Hepatic stellate cell (primary cell): ENCODE data around the gene SLC34A1.
"Not testable (repeated sequence)": the region's sequence is repeated elsewhere in the genome, so short reads cannot be mapped to it uniquely, and the experiment has no call there.

Experiments
- DNase-seq: peaks from one replicate; pipeline ENCODE4 v3.0.0; 2011; ENCODE audit warnings: low spot score

The SLC34A1 gene, protein sequence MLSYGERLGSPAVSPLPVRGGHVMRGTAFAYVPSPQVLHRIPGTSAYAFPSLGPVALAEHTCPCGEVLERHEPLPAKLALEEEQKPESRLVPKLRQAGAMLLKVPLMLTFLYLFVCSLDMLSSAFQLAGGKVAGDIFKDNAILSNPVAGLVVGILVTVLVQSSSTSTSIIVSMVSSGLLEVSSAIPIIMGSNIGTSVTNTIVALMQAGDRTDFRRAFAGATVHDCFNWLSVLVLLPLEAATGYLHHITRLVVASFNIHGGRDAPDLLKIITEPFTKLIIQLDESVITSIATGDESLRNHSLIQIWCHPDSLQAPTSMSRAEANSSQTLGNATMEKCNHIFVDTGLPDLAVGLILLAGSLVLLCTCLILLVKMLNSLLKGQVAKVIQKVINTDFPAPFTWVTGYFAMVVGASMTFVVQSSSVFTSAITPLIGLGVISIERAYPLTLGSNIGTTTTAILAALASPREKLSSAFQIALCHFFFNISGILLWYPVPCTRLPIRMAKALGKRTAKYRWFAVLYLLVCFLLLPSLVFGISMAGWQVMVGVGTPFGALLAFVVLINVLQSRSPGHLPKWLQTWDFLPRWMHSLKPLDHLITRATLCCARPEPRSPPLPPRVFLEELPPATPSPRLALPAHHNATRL

DNA sequence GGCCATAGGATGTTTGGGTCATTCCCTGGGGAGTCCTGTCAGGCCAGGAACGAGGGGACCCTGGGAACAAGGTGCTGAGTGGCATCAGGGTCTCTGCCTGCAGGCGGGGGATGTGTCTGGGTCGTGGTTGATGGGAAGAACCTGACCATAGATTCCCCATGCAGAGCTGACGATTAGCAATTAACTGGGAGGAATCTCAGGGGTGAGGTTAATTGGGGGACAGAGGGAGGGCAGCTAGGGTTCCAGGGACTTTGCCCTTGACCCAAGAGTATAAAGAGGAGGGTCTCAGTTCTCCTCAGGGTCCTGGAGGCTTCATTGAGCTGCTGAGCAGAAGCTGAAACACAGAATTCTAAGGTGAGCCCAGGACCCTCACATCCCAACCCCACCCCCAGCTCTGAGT lies at the start of gene SLC34A1:
Gene SLC34A1, plus strand, starts transcription at position 301 of the 400 bp plus-strand sequence. CDS start 1,308 bp downstream, outside the sequence.
- DNase-seq, result no peak

DNA sequence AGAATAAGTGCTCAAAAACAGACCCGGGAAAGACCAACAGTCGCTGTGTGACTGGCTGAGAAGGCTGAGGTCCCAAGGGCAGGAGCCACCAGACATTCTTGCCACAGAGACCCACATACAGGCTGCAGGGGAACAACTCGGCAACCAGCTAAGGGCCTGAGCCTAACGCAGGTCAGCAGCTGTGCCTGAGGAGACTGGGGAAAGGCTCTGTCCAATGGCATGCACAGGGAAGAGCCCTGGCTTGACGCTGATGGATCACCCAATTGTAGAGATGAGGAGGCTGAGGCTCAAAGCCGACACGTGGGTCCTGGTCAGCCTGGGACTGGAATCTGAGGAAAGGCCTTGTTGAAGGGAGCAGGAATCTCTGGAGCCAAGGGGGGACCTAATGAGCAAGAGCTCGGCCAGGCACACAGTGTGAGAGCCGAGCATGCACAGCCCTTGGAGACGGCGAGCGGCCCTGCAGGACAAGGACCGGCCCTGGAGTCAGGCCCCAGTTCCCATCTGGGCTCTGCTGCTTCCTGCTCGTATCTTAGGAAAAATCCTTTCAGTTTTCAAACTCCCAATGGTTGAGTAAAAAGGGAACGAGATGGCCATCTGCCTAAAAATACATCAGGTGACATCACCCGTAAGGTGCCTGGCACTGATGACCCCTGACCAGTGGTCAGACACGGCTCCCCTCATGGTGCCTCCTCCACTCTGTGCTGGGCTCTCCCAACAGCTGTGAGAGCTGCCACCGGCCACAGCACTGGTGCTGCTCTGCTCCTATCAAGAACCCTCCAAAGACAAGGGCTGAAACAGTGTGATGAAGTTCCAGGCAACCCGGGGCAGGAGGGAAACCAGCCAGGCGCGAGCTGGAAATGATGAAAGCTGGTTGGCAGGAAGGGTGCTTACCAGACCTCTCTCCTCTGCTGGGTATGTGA lies 49.2 kb upstream of the SLC34A1 start:
- no peak for DNase-seq

DNA sequence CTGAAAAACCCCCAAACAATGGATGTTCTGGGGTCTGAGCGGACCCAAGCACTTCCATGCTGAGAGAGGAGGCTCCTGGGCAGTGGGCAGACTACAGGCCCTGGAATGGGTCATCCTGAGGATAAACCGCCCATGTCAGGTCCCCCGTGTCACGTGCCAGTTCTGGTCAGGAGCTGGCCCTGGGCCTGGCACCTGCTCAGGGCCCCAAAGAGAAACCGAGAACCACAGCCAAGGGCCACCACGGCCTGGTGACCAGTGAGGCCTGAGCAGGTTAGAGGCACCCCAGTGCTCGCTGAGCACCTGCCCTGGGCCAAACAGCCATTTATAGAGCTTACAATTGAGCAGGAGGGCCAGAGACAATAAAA lies 48.6 kb upstream of the SLC34A1 start:
- DNase-seq, result no peak

DNA sequence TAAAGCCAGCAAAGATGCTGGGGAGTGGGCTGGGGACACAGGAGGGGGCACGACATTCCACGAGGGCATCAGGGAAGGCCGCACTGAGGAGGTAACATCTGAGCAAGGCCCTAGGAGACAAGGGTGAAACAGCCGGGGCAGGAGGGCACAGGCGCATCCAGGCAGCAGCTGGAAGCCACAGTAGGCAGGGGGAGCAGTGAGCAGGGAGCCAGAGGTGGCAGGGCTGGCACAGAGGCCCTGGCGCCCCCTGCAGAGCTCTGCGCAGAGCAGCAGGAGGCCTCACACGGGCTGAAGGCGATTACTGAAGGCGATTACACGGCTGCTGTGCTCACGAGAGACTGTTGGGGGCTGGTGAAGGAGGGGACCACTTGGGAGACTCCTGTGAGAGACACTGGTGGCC lies 48.1 kb upstream of the SLC34A1 start:
- DNase-seq, result no peak

DNA sequence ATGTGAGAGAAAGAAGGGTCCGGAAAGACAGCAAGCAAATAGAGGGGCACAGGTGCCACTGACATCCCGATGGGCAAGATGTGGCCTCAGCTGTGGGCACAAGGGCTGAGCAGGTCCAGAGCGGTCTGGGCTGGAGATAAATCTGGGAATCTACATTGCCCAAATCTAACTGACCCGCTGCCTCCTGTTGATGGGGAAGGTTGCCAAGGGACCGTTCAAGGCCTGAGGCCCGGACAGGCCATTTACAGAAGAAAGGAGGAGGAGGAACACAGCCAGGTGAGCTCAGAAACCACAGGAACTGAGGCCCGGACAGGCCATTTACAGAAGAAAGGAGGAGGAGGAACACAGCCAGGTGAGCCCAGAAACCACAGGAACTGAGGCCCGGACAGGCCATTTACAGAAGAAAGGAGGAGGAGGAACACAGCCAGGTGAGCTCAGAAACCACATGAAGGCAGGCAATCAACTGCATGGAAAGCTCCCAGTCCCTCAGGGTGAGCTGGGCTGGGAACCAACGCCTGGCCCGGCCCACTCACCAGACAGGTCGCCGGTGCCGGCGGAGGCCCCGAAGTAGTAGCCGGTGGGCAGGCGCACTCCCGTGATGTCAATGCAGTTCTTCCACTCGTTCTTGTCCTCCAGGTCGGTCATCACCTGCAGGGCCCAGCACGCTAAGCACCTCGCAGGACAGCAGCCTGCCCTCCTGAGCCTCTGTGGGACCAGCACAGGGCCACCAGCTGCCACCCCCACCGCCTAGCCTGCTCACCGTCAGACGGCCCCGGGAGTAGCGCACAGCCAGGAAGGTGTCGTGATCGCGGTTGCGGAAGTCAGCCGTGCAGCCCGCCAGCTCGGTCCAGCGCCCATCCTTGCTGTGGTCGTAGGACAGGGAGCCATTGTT lies 47.4 kb upstream of the SLC34A1 start:
- no peak for DNase-seq

DNA sequence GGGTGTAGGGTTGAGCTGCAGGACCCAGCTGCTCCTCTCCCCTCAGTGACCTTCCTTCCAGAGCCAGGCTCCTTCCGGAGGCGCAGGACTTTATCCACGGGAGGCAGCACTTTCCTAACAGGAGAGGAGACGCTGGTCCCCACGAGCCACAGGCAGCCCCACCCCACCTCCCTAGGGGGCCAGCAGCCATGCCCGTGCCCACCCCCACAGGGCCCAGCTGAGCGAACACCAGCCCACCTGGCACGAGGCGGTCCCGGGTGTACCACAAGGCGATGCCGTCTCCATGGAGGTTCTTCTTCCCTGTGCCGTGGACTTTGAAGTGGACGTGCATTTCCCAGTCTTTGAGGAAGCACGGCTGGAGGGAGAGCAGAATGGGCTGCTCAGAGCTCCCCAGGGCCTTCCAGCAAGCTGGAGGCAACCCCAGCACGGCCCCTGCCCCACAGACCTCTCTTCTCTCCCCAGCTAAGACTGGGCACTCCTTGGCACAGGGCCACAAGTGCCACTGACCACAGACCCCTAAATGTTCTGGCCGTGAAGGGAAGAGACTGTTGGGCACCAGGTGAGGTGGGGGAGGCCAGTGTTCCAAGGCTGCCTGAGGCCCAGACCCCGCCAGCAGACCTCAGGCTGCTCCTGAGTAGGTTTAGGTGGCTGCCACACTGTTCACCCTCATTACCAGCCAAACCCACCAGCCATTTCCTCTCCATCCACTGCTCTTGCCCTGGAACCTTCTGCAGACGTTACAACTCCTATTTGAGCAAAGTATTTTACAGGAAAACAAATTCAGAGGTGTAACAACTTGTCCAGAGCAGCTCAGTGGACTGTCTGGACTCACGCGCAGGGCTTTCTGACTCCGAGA lies 45.8 kb upstream of the SLC34A1 start:
- no peak for DNase-seq

DNA sequence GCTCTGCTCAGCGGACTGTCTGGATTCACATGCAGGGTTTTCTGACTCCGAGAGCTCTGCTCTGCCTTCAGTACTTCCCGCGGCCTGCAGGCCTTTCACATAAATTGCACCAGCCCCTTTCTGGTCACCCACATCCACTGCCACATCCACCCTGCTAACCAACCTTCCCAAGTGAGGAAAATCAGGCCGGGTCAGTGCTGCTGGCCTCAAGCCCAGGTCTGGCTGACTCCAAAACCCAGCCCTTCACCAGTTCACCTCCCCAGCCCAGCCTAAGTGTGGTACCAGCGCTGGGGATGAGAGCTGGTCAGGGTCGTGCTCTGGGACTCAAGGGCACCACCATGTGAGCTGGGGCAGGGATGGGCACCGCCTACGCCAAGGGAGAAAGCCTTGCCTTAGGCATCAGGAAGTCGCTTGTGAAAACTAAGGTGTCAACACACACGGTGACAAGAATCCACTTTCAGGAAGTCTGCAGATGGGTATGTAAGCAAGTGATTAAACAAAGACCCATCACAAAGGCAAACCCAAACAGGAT lies 45.1 kb upstream of the SLC34A1 start:
- DNase-seq, result no peak

DNA sequence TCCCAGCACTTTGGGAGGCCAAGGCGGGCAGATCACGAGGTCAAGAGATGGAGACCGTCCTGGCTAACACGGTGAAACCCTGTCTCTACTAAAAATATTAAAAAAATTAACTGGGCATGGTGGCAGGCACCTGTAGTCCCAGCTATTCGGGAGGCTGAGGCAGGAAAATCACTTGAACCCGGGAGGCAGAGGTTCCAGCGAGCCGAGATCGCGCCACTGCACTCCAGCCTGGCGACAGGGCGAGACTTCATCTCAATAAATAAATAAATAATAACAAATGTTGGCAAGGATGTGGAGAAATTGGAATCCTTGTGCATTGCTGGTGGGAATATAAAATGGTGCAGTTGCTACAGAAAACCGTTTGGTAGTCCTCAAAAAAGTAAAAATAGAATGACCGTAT lies 41.2 kb upstream of the SLC34A1 start:
- DNase-seq, result not testable (repeated sequence)

DNA sequence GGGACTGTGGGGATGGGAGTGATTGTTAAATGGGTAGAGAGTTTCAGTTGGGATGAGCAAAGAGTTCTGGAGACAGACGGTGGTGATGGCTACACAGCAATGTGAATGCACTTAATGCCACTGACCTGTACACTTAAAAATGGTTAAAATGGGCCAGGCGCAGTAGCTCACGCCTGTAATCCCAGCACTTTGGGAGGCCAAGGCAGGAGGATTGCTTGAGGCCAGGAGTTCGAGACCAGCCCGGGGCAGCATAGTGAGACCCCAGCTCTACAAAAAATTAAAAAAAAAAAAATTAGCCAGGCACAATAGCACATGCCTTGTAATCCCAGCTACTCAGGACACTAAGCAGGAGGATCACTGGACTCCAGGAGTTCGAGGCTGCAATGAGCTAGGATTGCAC lies 40.5 kb upstream of the SLC34A1 start:
- DNase-seq, result no peak

DNA sequence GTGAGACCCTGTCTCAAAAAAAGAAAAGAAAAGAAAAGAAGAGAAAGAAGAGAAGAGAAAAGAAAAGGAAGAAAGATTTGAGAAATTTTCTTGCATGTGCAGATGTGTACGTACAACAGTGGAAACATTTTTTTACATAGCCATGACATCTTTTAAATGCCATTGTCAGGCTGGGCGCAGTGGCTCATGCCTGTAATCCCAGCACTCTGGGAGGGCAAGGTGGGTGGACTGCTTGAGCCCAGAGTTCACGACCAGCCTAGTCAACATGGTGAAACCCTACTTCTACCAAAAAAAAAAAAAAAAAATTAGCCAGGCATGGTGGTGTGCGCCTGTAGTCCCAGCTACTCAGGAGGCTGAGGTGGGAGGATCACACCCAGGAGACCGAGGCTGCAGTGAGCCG lies 39.3 kb upstream of the SLC34A1 start:
- DNase-seq, result no peak

DNA sequence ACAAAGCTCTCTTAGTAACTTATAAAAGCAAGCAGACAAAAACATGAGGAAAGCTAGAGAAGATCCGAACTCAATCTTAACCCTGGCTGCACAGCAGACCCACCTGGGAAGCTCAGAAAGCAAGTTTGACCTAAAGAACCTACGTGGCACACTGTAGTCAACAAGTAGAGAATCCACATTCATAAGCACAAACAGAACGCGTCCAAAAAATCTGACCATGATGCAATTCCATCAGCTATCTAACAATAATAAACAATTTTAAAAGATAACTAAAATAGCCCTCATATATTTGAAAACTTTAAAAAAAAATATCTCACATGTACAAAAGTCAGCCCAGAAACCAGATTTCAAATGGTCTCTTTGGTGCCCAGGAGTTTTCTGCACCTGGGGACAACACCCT lies 37.4 kb upstream of the SLC34A1 start:
- DNase-seq, result no peak

DNA sequence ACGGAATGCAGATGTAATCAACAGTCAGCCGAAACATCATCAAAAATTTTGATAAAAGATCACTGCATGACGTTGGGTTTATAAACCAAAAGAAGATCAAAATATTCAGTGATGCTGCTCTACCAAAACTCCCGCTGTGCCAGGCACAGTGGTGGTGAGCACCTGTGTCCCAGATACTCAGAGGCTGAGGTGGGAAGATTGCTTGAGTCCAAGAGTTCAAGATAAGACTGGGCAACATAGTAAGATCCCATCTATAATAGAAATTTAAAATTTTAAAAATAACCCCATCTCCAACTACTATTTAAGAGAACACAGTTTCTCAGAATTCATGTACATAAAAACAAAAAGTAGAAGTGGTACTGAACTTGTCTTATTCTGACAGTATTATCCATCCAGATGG lies 36.5 kb upstream of the SLC34A1 start:
- no peak for DNase-seq

DNA sequence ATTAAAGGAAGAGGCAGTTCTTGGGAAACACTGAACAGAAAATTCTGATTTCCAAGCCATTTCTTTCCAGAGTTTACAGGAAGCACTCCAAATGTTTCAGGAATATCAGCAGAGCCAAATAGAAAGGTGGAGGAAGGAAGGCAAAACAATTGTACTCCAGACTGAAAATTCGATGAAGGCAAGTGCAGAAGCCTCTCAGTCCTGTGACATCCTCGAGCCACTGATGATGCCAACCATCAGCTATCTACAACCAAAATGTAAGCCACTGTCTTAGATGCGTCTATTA lies 34.9 kb upstream of the SLC34A1 start:
- DNase-seq, result no peak

DNA sequence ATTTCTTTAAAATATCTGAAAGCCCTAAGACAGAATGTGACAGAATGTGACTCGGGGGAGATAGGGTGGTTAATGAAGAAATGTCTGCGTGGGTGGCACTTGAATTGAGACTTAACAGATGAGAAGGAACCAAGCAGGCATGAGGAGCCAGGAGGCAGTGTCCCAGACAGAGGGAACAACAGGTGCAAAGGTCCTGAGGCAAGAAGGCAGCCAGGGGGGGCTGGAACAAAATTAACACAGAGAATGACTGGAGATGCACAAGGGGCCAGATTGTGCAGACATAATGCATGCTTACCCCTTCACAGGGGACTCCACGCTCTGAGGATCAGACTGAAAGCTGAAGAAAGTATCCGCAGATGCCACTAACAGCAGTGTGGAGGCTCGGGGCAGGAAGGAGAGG lies 34.5 kb upstream of the SLC34A1 start:
- no peak for DNase-seq

DNA sequence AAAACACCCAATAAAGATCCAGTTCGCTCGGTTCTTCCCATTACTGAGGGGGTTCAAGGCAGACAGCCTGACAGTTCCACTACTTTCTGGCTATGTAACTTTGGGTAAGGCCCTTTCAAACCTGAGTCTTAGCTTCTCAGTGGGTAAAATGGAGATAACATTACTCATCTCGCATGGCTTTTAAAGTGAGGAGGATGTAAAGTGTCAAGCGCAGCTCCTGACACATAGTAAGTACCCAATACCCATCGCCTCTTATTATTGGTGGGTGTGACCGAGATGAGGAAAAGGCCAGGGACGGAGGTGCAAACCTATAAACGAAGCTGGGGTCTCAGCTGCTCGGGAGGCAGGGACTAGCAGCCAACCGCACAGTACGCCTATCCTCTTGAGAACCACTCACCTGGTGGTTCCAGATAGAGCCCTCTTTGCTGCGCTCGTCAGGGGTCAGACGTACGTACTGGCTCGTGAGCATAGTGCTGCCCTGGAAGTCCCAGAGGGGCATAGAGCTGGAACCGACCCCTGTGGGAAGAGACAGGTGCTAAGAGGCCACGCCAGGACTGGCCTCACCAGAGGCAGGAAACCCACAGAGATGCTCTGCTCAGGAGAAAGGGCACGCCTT lies 33.4 kb upstream of the SLC34A1 start:
- DNase-seq, result no peak

DNA sequence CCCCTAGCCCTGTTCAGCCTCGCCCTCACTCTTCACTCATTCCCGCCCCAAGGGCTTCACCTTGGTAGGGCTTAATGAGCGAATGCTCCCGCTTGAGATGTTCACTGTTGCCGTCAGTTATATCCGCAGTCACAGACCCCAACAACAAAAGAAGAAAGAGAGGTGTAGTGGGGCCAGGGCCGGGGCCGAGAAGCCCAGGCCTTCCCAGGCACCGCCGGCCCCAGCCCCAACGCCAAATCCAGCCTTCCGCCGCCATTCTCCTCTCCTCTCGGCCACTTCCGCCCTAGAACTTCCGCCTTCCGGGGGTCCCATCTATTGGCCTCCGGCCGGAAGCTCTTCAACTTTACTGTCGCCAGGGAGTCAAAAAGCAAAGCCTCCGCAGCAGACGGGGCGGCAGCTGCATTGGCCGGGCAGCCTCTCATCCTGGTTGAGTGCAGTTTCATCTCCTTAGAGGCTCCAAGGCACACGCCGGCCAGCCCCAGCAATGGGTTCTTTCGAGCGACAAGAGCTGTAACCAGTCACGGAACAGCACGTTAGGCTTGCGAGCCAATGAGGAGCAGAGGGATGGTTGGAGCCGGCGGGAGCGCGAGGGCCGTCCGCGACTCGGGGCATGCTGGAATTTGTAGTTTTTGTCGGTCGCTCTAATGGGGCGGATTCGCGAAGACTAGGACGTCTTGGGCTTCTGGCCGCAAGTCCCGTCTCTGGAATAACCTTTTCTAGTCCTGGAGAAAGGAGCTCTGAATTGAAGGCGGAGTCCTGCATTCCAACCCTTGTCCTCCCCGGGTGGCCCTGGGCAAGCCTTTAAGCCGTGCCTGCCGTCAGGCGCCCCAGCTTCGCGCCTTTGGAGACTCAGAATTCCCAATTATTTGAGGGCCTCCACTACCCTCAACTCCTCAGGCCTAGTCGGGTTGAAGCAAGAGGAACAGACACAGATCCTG lies 32.6 kb upstream of the SLC34A1 start, which contains the start of gene LMAN2:
Gene LMAN2, minus strand, starts transcription at position 277 of the 938 bp plus-strand sequence. Its CDS starts 21 bp downstream, at position 256.
- peak; percentile 99 for DNase-seq

DNA sequence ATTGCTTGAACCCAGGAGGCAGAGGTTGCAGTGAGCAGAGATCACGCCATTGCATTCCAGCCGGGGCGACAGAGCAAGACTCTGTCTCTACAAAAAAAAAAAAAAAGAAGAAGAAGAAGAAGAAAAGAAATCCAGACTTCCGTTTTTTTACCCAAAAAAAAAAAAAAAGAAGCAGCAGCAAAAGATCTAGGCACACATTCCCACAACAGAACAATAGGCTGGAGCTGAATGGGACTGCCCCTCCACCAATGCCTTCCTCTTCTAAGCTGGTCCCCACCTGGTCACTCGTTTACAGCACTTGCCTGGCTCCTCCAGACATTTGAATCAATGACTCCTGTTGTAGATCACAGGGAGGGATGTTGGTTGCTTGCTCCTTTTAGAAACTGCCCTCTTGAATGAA lies 31.1 kb upstream of the SLC34A1 start:
- DNase-seq, result no peak

DNA sequence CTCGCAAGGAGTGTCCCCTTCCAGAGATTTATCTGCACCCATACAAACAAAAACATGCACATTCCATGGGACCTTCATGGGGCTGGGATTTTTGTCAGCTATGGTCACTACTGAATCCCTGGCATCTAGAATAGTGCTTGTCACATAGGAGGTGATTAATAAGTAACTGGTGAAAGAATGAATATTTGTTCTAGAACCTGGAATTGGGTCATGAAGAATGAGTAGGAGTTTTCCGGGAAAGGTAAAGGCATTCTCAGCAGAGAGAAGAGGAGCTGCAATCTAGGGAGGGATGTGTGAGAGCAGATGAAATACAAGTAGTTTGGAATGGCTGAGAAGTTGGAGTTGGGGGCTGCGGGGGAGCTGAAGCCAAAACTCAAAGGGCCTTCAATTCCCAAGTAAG lies 30.0 kb upstream of the SLC34A1 start:
- DNase-seq, result no peak

DNA sequence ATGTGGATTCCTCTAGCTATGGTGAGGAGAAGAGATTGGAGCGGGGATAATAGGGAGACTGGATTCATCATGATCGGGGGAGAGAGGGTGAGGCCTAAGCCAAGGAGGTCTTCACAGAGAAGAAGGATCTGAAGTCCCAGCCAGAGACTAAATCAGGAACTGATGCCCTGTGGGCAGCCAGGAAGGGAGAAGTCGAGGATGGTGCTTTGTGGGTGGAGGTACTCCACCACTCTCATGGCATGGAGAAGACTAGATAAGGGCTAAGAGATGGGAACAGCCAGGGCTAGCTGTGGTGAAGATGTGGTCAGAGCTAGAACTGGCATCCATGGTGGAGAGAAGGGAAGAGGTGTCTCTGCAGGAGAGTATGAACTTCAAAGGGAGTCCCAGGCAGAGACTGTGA lies 29.5 kb upstream of the SLC34A1 start:
- DNase-seq, result no peak
